ENCODE data around the gene SLCO1A2.

SLCO1A2 gene

DNA sequence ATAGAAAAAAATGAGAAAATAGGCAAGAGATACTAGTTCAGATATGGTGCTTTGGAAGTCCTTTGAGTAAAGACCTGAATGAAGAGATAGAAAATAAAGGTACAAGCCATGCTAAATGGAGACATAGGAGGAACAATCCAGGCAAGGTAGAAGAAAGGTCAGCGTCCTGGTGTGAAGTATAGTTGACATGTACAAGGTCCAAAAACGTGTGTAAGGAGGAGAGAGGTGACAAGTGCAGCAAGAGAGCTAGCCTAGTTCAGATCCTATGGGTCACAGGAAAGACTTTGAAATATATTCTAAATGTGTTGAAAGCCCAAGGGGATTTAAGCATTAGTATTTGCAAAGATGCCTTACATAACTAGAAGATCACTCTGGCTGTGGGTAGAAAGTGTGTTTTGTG is 115.5 kb downstream of the SLCO1A2 start:
- no peak for DNase-seq (ENCODE audit: low spot score)

Measured in hematopoietic multipotent progenitor cell treated with erythropoietin and hydrocortisone succinate and interleukin-3 and kit ligand, for 17 days (in vitro differentiated cells).